ENCODE data around the gene COX8C. TPM values are rescaled to one million over a fixed set of nuclear protein-coding genes. Genes with fewer than 3 reads are reported as not detected.

Gene COX8C
- total and polyA plus RNA-seq, 9 of the 15 experiments (the other 6 are each of a cell fraction or from before 2014, with no cell fraction given) = not detected

DNA sequence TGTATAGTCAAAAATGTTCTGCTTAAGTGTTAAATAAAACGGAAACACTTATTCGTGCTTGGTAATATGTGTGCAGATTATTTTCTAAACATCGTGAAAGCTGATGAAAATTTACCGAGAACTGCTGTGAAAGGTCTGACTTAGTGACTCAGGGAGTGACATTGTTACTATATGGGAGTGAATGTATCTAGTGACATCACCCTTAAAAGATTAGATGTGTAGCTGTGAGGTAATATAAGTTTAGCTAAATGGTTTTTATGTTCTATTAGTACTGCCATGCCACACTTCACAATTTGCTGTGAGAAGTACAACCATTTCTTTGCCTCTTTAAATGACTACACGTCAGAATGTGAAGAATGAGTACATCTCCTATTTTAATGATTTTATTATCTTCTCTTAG is 1.3 kb downstream of the COX8C start:
- ATAC-seq (no peak), FAIRE-seq (no peak), DNase-seq (ENCODE audit: extremely low read depth in 1 of 4, low spot score in 3 of 4) (no peak)
- no TSS peak for BruUV-seq (replicated peaks)
- 57% methylated on average over 5 of the region's 5 CpGs for WGBS (ENCODE audit: insufficient coverage, low coverage, missing lambda C conversion rate)
- Histone ChIP-seq H2AFZ (ENCODE audit: low read depth, low read length) (no peak overlapping the region), H3K27ac (ENCODE audit: extremely low read depth, low read depth, low read length) (no peak overlapping the region), H3K4me3 (no peak overlapping the region), H3K4me2 (ENCODE audit: insufficient read depth, low read length) (no peak overlapping the region), H3K4me1 (replicated peaks in 1 of 2; ENCODE audit: control insufficient read depth in 2 of 2, insufficient read depth in 2 of 2, low read length in 2 of 2) (peaks cover 0 to 8% of the 10 kb centered on the region in 2 experiments; a peak in 2 of 5 replicates), H4K20me1 (replicated peaks; ENCODE audit: control insufficient read depth, insufficient read depth, low read length) (no peaks in the 10 kb centered on the region), H3K79me2 (ENCODE audit: control insufficient read depth, insufficient read depth, low read length) (no peaks in the 10 kb centered on the region), H3K9ac (ENCODE audit: insufficient read depth in 1 of 2, low read depth in 2 of 2, low read length in 2 of 2) (no peak overlapping the region), H3K27me3 (ENCODE audit: control insufficient read depth in 2 of 2, insufficient read depth in 2 of 2, low read length in 2 of 2) (no peaks in the 10 kb centered on the region), H3K36me3 (ENCODE audit: control insufficient read depth, insufficient read depth, low read length) (no peaks in the 10 kb centered on the region), H3K9me1 (ENCODE audit: control insufficient read depth, insufficient read depth, low read length) (no peaks in the 10 kb centered on the region), H3K9me3 (replicated peaks; ENCODE audit: control insufficient read depth, insufficient read depth, low read depth, low read length) (no peaks in the 10 kb centered on the region)
- ChIA-PET CTCF (ENCODE audit: low intra/inter-chr PET ratio) (no interaction called here), POLR2A (no interaction called here)
- in situ Hi-C loops (cut with MboI) = no loop called here
- intact Hi-C loops (cut with micrococcal nuclease) = no loop called here
- TF ChIP-seq, protein P1, sequence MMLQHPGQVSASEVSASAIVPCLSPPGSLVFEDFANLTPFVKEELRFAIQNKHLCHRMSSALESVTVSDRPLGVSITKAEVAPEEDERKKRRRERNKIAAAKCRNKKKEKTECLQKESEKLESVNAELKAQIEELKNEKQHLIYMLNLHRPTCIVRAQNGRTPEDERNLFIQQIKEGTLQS (IDR thresholded peaks at IDR 0.05) = 0 out of 2 replicates have a peak, but pooled peaks have one; percentile 21
- TF ChIP-seq, protein P1 (CRISPR knock-in tag; conservative IDR thresholded peaks at IDR 0.05) = no peak
- TF ChIP-seq POLR3G (IDR thresholded peaks at IDR 0.05; ENCODE audit: extremely low read depth, insufficient read length, insufficient replicate concordance) (no peak), SAFB (IDR thresholded peaks at IDR 0.05; ENCODE audit: borderline replicate concordance, low read depth, low read length) (no peak), CEBPB (tag; IDR thresholded peaks at IDR 0.05) (no peak), RFX5 (IDR thresholded peaks at IDR 0.05; ENCODE audit: low read depth, low read length) (no peak)
- TF ChIP-seq, protein P2, sequence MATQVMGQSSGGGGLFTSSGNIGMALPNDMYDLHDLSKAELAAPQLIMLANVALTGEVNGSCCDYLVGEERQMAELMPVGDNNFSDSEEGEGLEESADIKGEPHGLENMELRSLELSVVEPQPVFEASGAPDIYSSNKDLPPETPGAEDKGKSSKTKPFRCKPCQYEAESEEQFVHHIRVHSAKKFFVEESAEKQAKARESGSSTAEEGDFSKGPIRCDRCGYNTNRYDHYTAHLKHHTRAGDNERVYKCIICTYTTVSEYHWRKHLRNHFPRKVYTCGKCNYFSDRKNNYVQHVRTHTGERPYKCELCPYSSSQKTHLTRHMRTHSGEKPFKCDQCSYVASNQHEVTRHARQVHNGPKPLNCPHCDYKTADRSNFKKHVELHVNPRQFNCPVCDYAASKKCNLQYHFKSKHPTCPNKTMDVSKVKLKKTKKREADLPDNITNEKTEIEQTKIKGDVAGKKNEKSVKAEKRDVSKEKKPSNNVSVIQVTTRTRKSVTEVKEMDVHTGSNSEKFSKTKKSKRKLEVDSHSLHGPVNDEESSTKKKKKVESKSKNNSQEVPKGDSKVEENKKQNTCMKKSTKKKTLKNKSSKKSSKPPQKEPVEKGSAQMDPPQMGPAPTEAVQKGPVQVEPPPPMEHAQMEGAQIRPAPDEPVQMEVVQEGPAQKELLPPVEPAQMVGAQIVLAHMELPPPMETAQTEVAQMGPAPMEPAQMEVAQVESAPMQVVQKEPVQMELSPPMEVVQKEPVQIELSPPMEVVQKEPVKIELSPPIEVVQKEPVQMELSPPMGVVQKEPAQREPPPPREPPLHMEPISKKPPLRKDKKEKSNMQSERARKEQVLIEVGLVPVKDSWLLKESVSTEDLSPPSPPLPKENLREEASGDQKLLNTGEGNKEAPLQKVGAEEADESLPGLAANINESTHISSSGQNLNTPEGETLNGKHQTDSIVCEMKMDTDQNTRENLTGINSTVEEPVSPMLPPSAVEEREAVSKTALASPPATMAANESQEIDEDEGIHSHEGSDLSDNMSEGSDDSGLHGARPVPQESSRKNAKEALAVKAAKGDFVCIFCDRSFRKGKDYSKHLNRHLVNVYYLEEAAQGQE (IDR thresholded peaks at IDR 0.05; ENCODE audit: borderline replicate concordance) = no peak
- TF ChIP-seq, protein P2 (CRISPR knock-in tag; IDR thresholded peaks at IDR 0.05; ENCODE audit: low read depth) = no peak
